Brain pericyte (primary cell): ENCODE data around the gene KRTAP10-11.
"Not testable (repeated sequence)": the region's sequence is repeated elsewhere in the genome, so short reads cannot be mapped to it uniquely, and the experiment has no call there.

Experiments
- DNase-seq: peaks from one replicate; pipeline ENCODE4 v3.0.0-alpha.2; 2012; ENCODE audit warnings: low read depth, low spot score

The KRTAP10-11 gene

DNA sequence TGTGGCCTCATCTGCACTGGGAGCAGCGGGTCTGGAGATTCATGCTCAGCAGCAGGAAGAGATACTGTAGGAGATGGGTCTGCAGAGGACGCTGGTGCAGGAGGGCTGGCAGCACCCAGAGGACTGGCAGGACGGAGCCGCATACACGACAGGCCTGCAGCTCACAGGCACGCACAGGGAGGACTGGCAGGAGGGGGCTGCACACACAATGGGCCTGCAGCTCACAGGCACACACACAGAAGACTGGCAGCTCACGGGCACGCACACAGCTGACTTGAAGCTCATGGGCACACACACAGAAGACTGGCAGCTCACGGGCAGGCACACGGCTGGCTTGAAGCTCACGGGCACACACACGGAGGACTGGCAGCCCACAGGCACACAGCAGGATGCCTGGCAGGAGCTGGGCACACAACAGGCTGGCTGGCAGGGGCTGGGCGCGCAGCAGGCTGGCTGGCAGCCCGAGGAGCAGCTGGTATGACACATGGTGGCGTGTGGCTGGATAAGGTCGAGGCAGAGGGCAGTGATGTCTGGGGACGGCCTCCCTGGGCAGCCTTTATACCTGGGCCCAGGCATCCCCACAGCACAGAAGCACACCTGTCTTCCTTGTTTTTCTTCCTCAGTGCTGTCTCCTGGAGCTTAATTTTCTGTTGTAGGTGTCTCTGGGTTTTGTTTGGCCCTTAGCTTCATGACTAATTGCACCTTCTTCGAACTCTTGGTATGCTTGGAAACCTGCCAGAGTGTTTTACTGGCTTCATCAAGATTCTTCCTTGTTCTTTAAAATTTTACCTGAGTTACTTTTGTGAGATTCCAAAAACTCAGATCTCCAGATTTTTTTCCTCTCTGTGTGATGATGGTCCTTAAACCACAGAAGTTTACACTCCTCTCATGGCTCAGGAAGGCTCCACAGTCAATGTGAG is 20.4 kb downstream of the KRTAP10-11 start, which contains the start of gene KRTAP12-2:
KRTAP12-2 (minus strand) TSS at position 527 of the 920 bp plus-strand sequence; CDS start at position 486, 41 bp downstream.
- DNase-seq: no peak

DNA sequence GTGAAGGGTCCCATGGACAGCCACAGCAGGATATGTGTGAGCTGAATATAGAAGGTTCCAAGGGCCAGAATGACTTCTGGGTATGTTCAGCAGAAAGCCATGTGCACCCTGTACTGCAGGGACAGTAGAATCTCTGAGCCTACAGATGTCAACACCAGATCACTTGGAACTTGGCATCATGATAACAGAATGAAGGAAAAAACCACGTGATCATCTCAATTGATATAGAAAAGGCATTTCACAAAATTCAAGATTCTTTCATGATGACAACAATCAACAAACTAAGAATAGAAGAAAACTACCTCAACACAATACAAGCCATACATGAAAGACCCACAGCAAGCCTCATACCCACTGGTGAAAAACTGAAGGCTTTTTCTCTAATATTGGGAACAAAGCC is 21.4 kb downstream of the KRTAP10-11 start:
- DNase-seq: no peak

DNA sequence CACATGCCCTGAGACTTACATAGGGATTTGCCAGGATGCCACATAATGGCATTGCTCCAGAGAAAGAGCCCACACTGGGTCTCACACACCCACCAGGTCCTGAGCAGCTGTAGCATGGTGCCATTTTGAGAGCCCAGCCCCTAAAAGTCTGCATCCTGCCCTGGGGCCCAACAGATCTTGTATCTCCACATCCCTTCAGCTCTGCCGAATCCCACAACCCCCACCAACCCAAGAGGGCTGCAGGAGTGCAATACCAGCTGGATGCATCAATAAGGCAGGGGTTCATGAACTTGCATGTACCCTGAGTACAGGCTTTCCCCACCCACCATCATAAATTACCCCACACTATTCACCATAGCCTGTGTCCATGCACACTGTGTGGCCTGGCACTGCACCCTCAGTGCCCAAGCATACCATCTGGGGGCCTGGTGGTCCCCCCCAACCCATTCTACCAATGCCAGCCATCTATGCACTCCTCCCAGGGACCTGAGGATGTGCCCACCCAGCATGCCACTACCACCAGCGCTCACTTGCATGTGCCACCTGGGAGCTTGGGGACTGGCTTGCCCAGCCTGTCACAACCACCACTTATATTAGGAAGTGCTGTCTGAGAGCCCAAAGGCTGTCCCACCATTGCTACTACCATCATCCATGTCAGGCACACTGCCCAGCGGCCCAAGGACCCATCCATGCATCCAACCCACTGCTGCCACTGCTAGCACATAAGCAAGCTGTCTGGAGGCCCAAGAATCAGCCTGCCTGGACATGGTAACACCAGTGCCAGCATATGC is 24.6 kb downstream of the KRTAP10-11 start:
- DNase-seq: no peak

DNA sequence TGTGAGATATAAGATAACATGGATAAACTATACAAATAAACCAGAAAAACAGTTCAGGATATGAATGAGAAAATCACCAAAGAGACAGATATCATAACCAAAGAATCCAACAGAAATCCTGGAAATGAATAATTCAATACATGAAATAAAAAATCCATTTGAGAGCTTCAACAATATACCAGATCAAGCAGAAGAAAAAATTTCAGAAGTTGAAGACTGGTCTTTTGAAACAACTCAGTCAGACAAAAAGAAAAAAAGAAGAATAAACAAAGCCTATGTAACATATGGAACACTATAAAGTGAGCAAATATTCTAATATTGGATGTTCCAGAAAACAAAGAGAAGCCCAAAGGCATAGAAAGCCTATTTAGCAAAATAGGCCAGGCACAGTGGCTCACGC is 25.7 kb downstream of the KRTAP10-11 start:
- DNase-seq: no peak

DNA sequence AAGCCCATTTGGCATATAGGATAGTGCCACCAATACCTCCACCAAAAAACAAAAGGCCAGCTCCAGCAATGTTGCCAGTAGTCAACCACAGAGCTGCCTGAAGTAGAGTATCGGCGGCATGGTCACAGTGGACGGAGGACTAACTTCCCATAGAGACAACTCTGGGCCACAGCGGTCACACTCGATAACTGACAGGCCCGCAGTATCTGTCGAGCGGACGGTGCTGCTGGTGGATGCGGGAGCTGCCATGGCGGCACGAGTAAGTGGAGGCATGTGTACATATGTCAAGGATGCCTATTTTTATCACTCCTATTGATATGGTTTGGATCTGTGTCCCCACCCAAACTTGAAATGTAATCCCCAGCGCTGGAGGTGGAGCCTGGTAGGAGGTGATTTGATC is 31.7 kb downstream of the KRTAP10-11 start:
- no peak for DNase-seq

DNA sequence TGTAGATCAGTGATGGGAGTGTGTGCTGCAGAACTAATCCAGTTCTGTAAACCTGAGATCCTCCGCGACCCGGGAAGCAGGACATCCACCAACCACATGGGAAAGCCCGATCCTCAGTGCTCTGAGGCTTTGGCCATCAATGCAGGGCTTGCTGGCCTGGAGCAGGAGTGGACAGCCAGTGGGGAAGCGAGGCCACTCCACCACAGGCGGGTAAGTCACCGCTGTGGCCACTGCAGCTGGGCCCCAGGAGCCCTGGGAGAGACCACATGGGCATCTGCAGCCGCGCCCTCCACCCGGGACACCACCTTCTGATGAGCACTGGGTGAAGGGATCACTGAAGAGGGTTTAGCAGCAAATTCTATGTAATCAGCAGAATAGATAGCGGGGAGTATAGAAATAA is 34.9 kb downstream of the KRTAP10-11 start:
- DNase-seq: no peak

DNA sequence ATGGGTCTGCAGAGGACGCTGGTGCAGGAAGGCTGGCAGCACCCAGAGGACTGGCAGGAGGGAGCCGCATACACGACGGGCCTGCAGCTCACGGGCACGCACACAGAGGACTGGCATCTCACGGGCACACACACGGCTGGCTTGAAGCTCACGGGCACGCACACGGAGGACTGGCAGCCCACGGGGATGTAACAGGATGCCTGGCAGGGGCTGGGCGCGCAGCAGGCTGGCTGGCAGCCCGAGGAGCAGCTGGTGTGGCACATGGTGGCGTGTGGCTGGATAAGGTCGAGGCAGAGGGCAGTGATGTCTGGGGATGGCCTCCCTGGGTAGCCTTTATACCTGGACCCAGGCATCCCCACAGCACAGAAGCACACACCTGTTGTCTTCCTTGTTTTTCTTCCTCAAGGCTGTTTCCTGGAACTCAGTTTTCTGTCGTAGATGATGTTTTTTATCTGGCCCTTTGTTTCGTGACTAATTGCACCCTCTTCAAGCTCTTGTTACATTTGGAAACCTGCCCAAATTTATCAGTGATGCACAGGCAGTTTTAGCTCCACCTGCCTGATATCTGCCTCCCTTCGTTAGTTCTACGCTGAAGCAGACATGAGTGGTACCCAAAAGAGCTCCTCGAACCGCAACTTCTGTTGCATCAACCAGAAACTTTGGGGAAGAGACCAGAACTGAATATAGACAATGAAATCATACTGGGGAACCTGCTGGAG is 35.8 kb downstream of the KRTAP10-11 start, which contains the start of gene KRTAP12-1:
KRTAP12-1 (minus strand) TSS at position 303 of the 719 bp plus-strand sequence; CDS start at position 263, 40 bp downstream.
- DNase-seq: no peak

DNA sequence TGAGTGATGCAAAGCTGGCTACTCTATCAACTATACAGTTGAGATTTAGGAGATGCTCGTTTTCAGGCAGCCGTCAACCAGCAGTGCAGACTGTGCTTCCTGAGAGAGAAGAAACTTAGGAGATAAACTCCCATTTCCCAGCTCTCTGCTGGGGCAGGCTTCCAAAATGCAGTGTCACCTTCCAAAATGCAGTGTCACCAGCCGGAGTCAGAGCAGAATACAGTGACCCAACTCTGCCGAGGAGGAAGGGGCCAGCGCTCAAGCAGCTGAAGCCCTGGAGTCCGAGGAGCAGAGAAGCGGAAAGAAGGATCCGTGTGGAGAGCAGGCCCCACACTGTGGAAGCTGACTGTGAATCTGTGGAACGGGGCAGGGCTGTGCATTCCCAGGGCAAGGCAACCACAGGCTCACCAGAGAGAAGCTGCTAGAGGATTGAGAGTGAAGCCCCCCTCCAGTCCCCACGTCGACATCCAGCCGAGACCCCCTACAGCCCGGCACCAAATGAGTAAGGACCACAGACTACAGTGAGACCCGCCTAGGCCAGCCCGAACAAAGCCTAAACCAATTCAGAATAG is 36.5 kb downstream of the KRTAP10-11 start:
- no peak for DNase-seq

DNA sequence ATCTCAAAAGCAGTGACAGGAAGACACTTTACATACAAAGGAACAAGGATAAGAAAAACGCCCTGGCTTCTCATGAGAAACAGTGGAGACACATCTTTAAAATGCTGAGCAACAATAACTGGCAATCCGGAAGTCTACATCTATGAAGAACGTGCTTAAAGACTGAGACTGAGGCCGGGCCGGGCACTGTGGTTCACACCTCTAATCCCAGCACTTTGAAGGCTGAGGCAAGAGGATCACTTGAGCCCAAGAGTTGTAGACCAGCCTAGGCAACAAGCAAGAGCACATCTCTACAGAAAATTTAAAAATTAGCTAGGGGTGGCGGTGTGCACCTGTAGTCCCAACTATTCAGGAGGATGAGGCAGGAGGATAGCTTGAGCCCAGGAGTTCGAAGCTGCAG is 37.9 kb downstream of the KRTAP10-11 start:
- no peak for DNase-seq

DNA sequence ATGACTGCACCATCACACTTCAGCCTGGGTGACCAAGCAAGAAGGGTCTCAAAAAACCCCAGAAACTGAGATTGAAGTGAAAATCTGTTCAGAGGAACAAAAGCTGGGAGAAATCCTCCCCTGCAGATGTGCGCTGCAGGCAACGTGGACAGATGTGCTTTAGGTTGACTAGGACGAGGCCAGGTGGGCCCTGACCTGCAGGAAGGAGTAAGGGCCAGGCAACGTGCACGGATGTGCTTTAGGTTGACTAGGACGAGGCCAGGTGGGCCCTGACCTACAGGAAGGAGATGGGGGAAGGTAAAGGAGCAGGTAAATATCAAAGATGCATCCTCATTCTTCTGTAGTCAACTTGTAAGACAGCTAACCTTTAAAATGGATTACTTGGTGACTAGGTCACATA is 38.3 kb downstream of the KRTAP10-11 start:
- no peak for DNase-seq

DNA sequence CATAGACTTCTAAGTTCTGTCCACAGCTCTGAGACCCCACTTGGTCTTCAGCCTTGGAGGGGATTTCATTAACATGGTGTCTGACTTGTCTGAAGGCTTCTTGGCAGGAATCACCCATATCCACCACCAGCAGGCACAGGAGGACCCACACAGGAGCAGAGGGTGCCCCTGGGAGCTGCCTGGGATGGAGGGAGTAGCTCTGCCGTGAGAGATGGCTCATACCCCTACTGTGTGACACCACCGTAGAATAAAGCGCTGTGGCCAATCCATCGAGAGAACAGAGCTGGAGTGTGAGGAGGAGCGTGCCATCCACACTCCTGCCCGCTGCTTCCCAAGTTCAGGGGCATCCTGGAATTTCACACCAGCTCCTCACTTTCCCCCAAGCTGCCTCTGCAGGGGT is 38.8 kb downstream of the KRTAP10-11 start:
- not testable (repeated sequence) for DNase-seq

DNA sequence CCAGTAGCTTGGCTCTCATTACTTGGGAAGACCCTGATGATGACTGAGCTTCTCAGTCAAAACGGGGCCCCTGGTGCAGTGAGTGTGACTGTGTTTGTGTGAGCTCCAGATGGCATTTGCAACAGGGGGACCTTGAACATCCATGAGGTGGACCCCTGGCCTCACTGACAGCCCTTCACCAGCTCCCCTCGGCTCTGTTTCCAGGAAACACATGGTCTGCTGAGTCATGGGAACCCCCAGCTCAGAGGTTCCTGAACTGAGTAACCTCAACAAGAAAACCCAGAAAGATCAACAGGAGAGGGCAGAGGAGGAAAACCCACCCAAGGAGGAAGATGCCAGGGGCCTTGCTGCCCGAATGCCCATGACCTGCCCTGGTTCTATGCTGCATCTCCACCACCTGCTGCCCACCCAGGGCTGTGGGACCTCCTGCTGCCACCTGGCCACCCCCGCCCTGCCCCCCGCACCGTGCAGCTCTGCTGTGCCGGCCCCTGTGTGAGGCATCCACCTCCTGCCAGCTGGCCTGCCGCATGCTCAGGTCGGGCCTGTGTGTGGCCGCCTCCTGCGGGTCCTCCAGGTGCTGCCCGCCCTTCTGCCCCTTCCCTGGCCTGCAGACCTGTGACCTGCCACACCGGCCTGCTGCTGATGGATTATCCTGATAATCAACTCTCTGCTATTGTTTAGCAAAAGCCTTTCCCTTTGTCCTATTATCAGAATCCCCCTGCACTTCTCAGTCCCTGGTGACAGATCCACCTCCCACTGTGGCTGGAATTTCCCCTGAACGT is 40.0 kb downstream of the KRTAP10-11 start:
- DNase-seq: no peak

DNA sequence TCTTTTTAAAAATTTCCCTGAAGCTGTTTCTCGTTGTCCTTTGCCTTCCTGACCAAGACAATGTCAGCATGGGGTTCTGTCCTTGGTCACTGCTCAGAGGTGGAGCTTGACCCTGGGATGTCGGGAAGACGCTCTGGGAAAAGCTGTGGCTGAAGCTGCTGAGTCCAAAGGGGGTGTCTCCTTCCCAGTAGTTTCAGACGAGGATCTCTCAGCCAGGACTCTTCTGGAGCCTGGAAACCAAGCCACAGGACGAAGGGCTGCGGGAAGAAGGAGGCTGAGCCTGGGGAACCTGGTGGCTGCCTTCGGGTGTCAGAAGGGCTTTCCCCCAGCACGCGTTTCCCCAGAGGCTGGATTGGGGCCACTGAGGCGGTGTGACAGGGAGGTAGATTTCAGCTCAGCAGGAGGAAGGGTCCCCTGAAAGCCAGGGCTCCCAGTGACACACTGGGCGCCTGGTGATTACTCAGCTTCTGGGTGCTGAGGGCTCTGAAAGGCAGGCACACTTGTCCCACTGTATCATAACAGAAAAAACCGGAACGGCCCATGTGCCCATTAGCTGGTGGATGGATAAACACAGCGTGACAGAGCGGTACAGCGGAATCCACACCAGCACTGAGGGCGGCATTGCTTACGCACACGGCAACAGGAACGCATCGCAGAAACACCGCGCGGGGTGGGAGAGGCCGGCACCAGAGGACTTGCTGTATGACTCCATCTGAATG is 40.8 kb downstream of the KRTAP10-11 start:
- no peak for DNase-seq

DNA sequence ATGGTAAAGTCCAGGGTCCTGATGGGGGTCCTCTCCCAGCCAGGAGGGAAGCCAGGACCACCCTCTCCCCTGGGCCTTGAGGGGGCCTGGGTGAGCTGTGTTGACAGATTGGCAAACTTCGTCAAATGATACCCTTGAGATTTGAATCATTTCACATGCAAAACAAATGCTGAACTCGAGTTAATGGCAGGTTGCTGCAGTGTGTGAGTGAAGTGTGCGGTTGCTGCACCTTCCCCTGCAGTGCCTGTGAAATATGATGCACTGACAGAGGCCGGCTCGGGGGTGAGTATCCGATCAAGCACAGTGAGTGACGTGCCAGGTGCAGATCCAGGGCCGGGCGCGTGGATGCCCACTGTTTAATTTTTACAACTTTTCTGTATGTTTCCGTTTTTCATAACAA is 41.5 kb downstream of the KRTAP10-11 start:
- DNase-seq: no peak

DNA sequence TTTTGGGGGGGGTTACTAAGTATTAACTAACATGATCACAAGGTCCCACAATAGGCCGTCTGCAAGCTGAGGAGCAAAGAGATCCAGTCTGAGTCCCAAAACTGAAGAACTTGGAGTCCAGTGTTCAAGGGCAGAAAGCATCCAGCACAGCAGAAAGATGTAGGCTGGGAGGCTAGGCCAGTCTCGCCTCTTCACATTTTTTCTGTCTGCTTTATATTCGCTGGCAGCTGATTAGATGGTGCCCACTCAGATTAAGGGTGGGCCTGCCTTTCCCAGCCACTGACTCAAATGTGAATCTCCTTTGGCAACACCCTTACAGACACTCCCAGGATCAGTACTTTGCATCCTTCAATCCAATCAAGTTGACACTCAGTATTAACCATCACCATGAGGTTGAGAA is 43.5 kb downstream of the KRTAP10-11 start:
- DNase-seq: not testable (repeated sequence)

DNA sequence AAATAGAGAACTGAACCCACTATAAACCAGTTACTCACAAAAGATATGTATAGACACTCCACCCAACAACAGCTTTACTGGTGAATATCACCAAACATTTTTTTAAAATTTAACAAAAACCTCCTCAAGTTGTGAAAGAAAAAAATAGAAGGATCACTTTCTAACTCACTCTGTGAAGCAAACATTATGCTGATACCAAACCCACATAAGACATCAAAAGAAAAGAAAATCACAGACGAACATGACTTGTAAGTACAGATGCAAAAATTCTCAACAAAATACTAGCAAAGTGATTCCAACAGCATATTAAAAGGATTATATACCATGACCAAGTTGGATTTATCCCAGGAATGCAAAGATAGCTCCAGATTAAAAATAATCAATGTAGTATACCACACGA is 45.5 kb downstream of the KRTAP10-11 start:
- no peak for DNase-seq

DNA sequence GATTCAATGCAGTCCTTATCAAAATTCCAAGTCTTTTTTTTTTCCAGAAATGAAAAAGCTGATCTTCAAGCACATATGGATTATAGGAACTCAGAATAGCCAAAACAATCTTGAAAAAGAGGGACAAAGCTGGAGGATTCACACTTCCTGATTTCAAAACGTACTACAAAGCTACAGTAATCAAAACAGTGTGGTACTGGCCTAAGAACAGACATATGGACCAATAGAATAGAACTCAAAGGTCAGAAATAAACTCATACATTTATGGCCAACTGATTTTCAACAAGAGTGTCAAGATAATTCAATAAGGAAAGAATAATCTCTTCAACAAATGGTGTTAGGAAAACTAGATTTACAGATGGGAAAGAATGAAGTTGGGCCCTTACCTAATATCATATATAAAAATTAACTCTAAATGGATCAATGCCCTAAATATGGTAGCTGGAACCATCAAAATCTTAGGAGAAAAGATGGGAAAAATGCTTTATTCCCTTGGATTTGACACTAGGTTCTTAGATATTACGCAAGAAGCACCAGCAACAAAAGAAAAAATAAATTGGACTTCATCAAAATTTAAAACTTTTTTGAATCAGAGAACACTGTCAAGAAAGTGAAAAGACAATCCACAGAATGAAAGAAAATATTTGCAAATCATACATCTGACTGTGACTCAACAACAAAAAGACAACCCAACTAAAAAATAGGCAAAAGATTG is 46.7 kb downstream of the KRTAP10-11 start:
- no peak for DNase-seq

DNA sequence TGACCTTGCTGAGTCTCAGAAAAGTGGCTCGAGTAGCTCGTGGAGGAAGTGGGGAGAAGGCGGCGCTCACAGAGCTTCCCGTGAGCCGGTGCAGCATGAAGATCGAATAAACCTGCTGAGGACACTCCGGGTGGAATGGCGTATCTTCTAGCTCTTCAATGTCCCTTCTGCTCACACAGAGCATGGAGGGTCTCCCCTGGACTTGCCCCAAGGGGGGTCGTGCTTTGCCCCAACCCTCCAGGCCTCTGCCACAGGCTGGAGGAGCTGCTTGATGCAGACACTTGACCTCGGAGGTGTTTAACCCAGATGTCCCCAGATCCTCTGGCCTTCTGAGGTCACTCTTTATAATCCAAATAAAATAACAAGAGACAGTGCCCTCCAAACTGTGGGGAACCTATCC is 48.6 kb downstream of the KRTAP10-11 start:
- DNase-seq: no peak

DNA sequence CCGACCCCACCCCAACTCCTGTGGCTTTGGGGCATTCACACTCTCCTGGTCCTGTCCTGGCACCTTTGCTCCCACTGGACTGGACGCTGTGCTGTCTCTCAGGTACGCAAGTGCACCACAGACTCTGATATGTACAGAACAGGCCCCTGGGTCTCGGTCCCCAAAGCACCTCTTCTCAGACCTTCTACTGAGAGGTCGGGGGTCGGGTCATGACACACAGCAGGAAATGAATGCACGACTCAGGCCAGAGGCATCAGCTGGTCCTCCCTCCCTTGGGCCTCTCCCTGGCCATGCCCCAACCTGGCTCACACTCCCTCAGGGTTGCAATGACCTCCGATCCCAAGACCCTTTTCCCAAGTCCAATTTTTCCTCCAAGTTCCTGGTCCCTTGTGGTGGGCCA is 49.0 kb downstream of the KRTAP10-11 start:
- no peak for DNase-seq
